ENCODE measurements around the gene ZNHIT2. TPM values are rescaled to one million over a fixed set of nuclear protein-coding genes. Genes with fewer than 3 reads are reported as not detected.

ZNHIT2 gene
- total RNA-seq, 3 donors from 2014 or later: 5.1 to 8.3 (median 6.0) TPM

DNA sequence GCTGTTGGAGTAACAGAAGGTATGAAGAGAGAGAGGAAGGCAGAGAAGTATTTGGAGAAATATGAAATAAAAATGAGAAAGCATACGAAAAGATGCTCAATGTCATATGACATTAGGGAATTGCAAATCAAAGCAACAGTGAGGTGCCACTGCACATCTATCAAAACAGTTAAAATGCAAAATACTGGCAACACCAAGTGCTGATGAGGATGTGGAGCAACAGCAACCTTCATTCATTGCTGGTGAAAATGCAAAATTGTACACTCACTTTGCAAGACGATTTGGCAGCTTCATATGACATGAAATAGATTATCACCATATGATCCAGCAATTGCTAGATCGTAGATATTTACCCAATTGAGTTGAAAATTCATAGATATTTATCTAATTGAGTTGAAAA, 43.1 kb upstream of the ZNHIT2 start:
- Histone ChIP-seq H3K36me3 (ENCODE audit: low read depth) (no peaks in the 10 kb centered on the region), H3K9me3 (no peaks in the 10 kb centered on the region), H3K4me3 (no peak overlapping the region), H3K4me1 (ENCODE audit: low read depth) (peaks cover 4% of the 10 kb centered on the region)
- intact Hi-C loops (cut with DNase I, micrococcal nuclease): no loop called here
- DNase-seq (no peak), ATAC-seq (no peak)
- TF ChIP-seq, protein P1, sequence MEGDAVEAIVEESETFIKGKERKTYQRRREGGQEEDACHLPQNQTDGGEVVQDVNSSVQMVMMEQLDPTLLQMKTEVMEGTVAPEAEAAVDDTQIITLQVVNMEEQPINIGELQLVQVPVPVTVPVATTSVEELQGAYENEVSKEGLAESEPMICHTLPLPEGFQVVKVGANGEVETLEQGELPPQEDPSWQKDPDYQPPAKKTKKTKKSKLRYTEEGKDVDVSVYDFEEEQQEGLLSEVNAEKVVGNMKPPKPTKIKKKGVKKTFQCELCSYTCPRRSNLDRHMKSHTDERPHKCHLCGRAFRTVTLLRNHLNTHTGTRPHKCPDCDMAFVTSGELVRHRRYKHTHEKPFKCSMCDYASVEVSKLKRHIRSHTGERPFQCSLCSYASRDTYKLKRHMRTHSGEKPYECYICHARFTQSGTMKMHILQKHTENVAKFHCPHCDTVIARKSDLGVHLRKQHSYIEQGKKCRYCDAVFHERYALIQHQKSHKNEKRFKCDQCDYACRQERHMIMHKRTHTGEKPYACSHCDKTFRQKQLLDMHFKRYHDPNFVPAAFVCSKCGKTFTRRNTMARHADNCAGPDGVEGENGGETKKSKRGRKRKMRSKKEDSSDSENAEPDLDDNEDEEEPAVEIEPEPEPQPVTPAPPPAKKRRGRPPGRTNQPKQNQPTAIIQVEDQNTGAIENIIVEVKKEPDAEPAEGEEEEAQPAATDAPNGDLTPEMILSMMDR (IDR thresholded peaks at IDR 0.05): no peak

DNA sequence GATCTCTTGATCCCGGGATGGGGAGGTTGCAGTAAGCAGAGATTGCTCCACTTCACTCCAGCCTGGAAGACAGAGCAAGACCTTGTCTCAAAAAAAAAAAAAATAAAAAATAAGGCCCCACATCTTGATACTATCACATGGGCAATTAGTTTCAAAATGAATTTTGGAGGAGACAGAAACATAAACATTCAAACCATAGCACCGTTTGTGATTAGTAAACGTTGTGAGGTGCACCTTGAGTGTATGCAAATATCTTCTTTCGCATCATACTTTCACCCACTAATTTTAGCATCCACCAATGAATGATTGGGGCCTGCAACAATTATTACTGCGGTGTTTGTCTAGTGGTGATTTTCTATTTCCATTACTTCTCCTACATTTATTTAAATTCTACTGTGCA, 41.5 kb upstream of the ZNHIT2 start:
- no peak overlapping the region for H3K4me3 ChIP-seq
- no peaks in the 10 kb centered on the region for H3K36me3 ChIP-seq (ENCODE audit: low read depth)
- intact Hi-C loops (cut with DNase I, micrococcal nuclease): no loop called here
- ATAC-seq (no peak), DNase-seq (no peak)
- TF ChIP-seq, protein P1 (IDR thresholded peaks at IDR 0.05): no peak
- no peaks in the 10 kb centered on the region for H3K4me1 ChIP-seq (ENCODE audit: low read depth)
- no peaks in the 10 kb centered on the region for H3K9me3 ChIP-seq

DNA sequence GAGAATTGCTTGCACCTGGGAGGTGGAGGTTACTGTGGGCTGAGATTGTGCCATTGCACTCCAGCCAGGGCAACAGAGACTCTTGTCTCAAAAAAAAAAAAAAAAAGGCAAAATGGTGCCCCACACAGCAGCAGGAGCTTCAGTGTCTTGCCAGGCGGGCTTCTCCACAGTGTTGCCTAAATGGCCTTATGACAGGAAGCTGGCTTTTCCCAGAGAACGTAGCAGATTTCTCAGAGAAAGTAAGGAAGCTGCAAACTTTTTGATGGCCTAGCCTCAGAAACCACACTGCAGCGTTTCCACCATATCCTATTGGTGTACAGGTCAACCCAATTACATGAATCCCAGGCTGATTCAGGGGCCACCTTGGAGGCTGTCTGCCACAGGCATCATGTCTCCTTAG, 39.8 kb upstream of the ZNHIT2 start:
- ATAC-seq: no peak
- DNase-seq: no peak
- intact Hi-C loops (cut with DNase I, micrococcal nuclease): no loop called here
- TF ChIP-seq, protein P1 (IDR thresholded peaks at IDR 0.05): no peak
- Histone ChIP-seq H3K9me3 (no peaks in the 10 kb centered on the region), H3K4me1 (ENCODE audit: low read depth) (no peaks in the 10 kb centered on the region), H3K36me3 (ENCODE audit: low read depth) (no peaks in the 10 kb centered on the region), H3K4me3 (no peak overlapping the region)

DNA sequence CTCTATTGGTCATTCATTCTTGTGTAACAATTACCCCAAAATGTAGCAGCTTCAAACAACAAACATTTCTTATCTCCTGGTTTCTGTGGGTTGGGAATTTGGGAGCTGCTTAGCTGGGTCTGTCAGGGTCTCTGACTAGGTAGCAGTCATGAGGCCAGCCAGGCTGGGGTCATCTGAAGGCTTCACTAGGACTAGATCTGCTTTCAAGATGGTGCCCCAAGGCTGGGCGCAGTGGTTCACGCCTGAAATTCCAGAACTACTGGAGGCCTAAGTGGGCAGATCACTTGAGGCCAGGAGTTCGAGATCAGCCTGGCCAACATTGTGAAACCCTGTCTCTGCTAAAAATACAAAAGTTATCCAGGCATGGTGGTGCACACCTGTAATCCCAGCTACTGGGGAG, 39.4 kb upstream of the ZNHIT2 start:
- TF ChIP-seq, protein P1 (IDR thresholded peaks at IDR 0.05): no peak
- ATAC-seq (no peak), DNase-seq (no peak)
- no peak overlapping the region for H3K4me3 ChIP-seq
- H3K9me3 ChIP-seq: no peaks in the 10 kb centered on the region
- no peaks in the 10 kb centered on the region for H3K4me1 ChIP-seq (ENCODE audit: low read depth)
- intact Hi-C loops (cut with DNase I, micrococcal nuclease): no loop called here
- H3K36me3 ChIP-seq (ENCODE audit: low read depth): no peaks in the 10 kb centered on the region

DNA sequence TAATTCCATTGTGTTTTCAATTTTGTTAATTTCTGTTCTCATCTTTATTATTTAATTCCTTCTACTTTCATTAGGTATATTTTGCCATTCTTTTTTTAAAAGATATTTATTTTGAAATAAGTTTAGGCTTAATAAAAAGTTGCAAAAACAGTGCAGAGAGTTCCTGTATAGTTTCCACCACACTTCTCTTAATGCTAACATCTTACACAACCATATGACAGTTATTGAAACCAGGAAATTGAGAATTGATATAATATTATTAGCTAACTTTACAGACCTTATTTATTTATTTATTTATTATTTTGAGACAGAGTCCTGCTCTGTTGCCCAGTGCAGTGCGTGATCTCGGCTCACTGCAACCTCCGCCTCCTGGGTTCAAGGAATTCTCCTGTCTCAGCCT, 38.8 kb upstream of the ZNHIT2 start:
- intact Hi-C loops (cut with DNase I, micrococcal nuclease): no loop called here
- no peaks in the 10 kb centered on the region for H3K36me3 ChIP-seq (ENCODE audit: low read depth)
- H3K9me3 ChIP-seq: no peaks in the 10 kb centered on the region
- no peaks in the 10 kb centered on the region for H3K4me1 ChIP-seq (ENCODE audit: low read depth)
- H3K4me3 ChIP-seq: no peak overlapping the region
- ATAC-seq: no peak
- DNase-seq: no peak
- TF ChIP-seq, protein P1 (IDR thresholded peaks at IDR 0.05): no peak

DNA sequence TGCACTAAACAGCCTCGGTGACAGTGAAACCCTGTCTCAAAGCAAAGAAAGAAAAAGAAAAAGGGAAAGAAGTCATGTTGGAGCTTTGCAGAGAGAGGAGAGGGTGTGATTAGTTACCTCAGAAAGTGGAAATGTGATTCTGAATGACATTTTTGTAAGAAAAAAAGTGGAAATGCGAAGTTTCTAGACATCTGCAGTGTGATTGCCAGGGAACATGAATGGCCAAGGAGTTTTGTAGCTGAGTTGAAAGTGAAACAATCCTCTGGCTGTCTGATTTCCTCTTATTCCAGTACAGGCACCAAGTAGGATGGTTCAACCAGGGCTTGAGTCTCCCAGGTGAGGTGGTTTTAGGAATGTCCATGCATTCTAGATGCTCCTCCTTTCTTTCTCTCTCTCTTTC, 34.6 kb upstream of the ZNHIT2 start:
- DNase-seq (no peak), ATAC-seq (peak; percentile 27)
- intact Hi-C loops (cut with DNase I, micrococcal nuclease): no loop called here
- Histone ChIP-seq H3K9me3 (no peaks in the 10 kb centered on the region), H3K4me3 (no peak overlapping the region), H3K36me3 (ENCODE audit: low read depth) (no peaks in the 10 kb centered on the region), H3K4me1 (ENCODE audit: low read depth) (peaks cover 12% of the 10 kb centered on the region)
- TF ChIP-seq, protein P1 (IDR thresholded peaks at IDR 0.05): no peak

Measured in mucosa of descending colon (tissue), 3 donors.